Dendritic cell treated with granulocyte-macrophage colony-stimulating factor and Interleukin-4, amounts not matched to agents 40 ng/mL and 50 ng/mL, for 4 days (primary cell): Measurements from ENCODE around the gene XPC.
A peak's percentile ranks its signal among the peaks of the same experiment; 100 is the strongest.

ENCODE experiments used
- H3K27ac Mint-ChIP-seq: one replicate; pipeline ENCODE4 v1.8.0; 2022; ENCODE audit warnings: mild to moderate bottlenecking, mixed read lengths
- H3K27me3 Mint-ChIP-seq: one replicate; pipeline ENCODE4 v1.8.0; 2022; ENCODE audit warnings: mild to moderate bottlenecking, mixed read lengths
- H3K36me3 Mint-ChIP-seq: one replicate; pipeline ENCODE4 v1.8.0; 2022; ENCODE audit warnings: low read depth, mixed read lengths
- H3K4me1 Mint-ChIP-seq: one replicate; pipeline ENCODE4 v1.8.0; 2022; ENCODE audit warnings: low read depth, mixed read lengths
- H3K4me3 Mint-ChIP-seq: one replicate; pipeline ENCODE4 v1.8.0; 2022; ENCODE audit warnings: mild to moderate bottlenecking, moderate library complexity, mixed read lengths
- H3K9me3 Mint-ChIP-seq: one replicate; pipeline ENCODE4 v1.8.0; 2022; ENCODE audit warnings: mixed read lengths
- intact Hi-C: fragments of 100-400 bp; cut with micrococcal nuclease; formaldehyde crosslinking; loops from one replicate; pipeline ENCODE4 v1.15.0; 2022

XPC gene

DNA sequence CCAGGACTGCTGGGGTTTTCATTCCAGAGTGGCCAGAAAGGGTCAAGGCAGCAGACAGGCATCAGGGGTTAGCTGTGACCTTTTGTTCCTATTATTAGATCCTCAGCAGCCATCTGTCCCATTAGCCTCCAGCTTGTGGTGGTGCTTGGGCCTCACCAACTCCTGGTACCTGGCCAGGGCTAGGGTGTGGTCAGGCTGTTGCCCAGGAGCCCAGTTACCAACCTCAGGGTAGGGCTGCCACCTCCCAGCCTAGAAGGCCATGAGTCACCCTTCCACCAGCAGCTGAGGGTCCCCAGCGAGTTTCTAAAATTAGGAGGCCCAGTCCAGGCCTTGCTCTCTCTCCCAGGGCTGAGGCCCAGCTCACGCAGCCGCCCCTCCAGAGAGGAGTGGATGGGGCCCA is 41.4 kb downstream of the XPC start:
- Mint-ChIP-seq H3K27ac (no peak overlapping the region), H3K9me3 (no peaks in the 10 kb centered on the region), H3K4me1 (peaks cover 32% of the 10 kb centered on the region), H3K27me3 (no peaks in the 10 kb centered on the region), H3K4me3 (no peak overlapping the region), H3K36me3 (peaks cover 96% of the 10 kb centered on the region)
- intact Hi-C loops, result no loop called here

DNA sequence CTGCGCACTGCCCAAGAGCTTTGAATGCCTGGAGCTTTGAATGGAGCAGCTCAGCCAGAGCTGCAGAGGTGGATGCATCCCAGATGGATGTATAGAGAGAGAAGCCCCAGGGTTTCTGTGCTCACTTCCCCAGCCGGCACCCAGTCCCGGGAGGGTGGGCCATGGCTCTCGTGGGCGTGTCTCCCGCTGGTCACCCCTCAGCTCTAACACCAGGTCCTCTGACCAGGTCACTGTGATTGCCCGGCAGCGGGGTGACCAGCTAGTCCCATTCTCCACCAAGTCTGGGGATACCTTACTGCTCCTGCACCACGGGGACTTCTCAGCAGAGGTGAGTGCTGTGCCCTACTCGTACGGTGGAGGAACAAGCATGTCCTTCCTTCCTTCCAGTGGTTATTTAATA is 42.8 kb downstream of the XPC start:
- no peaks in the 10 kb centered on the region for H3K9me3 Mint-ChIP-seq
- H3K4me1 Mint-ChIP-seq, result peaks cover 19% of the 10 kb centered on the region
- no peak overlapping the region for H3K27ac Mint-ChIP-seq
- H3K36me3 Mint-ChIP-seq, result peaks cover 100% of the 10 kb centered on the region
- no peak overlapping the region for H3K4me3 Mint-ChIP-seq
- H3K27me3 Mint-ChIP-seq, result no peaks in the 10 kb centered on the region
- intact Hi-C loops, result no loop called here

DNA sequence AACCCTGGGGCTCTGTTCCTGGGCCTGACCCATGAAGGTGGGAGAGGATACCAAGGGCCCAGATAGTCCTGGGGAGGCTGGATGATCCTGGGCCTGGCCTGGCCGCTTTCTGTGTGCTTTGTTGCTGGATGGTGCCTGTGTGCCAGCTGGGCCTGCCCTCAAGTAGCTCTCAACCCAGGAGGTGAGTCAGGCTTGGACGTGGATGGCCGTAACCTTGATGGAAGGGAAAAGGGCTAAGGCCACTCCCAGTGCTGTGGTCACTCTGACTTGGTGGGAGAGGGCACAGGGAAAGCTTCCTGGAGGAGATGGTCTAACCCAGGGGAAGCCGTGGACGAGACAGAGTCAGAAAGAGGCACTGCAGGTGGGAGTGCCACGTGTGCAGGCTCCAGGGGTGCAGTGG is 44.1 kb downstream of the XPC start:
- Mint-ChIP-seq H3K4me1 (peaks cover 12% of the 10 kb centered on the region), H3K27me3 (no peaks in the 10 kb centered on the region), H3K36me3 (peaks cover 100% of the 10 kb centered on the region), H3K9me3 (no peaks in the 10 kb centered on the region), H3K27ac (no peak overlapping the region), H3K4me3 (no peak overlapping the region)
- intact Hi-C loops, result no loop called here

DNA sequence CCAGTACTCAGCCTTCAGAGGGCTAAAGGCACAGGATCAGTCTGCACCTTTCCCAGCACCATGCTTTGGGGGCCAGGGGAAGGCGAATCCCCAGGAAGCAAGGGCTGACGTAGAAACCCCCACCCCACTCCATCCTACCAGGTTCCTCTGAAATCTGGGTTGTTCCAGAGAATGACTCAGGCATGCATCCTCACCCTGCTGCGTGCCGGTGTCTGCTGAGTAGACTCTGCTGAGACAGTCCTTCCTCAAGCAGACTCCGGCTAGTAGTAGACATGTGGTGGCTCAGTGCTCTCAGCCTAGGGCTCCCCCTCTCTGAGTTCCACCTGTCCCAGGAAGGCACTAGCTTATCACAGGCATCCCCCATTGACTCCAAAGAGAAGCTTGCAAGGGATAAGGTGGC is 44.5 kb downstream of the XPC start:
- intact Hi-C loops, result no loop called here
- H3K27ac Mint-ChIP-seq, result no peak overlapping the region
- no peak overlapping the region for H3K4me3 Mint-ChIP-seq
- peaks cover 100% of the 10 kb centered on the region for H3K36me3 Mint-ChIP-seq
- peaks cover 10% of the 10 kb centered on the region for H3K4me1 Mint-ChIP-seq
- H3K9me3 Mint-ChIP-seq, result no peaks in the 10 kb centered on the region
- H3K27me3 Mint-ChIP-seq, result no peaks in the 10 kb centered on the region

DNA sequence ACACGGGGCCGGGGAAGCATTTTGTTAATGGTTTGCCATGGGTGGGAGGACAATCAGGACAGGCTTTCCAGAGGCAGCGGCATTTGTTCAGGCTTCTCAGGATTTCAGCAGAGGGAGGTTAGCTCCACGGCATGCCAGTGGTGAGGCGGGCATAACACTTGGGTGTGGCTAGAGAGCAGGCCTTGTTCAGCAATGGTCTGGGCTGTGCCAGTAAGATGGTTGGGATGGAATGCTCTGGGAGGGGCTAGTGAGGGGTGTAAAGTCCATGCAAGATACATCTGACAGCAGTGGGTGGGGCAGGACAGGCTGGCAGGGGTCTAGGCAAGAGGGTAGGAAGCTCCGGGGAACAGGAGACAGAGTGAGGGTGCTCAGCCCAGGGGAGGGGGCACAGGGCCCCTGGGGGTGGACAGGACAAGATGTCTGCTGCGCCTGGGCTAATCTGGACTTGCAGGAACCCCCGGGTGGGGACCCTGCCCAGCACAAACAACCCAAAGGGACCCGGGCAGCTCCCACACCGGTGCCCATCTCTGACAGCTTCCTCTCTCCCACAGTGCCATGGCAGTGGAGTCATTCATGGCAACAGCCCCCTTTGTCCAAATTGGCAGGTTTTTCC is 45.1 kb downstream of the XPC start:
- no peak overlapping the region for H3K4me3 Mint-ChIP-seq
- H3K36me3 Mint-ChIP-seq, result peaks cover 100% of the 10 kb centered on the region
- H3K27ac Mint-ChIP-seq, result no peak overlapping the region
- H3K27me3 Mint-ChIP-seq, result no peaks in the 10 kb centered on the region
- H3K4me1 Mint-ChIP-seq, result peaks cover 7% of the 10 kb centered on the region
- intact Hi-C loops, result no loop called here
- H3K9me3 Mint-ChIP-seq, result no peaks in the 10 kb centered on the region

DNA sequence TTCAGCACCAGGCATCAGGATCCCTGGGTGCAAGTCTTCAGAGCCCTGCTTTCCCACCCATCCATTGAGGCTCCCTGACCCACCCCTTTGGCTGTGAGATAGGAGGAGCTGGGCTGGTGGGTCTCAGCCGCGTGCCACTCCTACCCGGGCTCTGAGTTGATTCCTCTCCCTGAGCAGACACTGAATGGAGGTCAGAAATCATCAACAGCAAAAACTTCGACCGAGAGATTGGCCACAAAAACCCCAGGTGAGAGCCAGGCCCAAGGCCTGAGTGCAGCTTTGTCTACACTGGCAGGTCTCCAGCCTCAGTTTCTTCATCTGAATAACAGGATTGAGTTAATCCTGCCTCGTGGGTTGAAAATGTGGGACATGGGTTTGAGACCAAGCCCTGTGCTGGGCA is 45.7 kb downstream of the XPC start:
- Mint-ChIP-seq H3K9me3 (no peaks in the 10 kb centered on the region), H3K36me3 (peaks cover 100% of the 10 kb centered on the region), H3K4me3 (no peak overlapping the region), H3K27me3 (no peaks in the 10 kb centered on the region), H3K4me1 (peaks cover 9% of the 10 kb centered on the region), H3K27ac (no peak overlapping the region)
- intact Hi-C loops, result no loop called here

DNA sequence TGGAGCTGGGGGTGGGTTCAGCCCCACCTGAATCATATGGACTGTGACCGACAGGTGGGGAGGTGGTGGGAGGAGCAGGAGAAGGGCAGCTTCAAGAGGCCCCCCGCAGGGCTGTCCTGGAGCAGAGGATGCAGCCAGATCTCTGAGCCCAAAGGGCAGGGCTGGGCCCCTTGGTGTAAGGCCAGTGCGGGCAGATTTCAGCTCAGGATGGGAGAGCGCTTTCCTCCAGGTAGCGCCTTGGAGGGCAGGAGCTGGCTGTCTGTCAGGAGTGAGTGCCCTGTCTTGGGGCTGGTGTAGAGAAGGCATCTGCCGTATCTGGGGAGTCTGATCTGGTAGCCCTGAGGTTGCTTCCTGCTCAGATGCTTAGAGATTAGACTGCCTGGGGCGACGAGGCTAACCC is 46.3 kb downstream of the XPC start:
- H3K36me3 Mint-ChIP-seq, result peaks cover 100% of the 10 kb centered on the region
- H3K27me3 Mint-ChIP-seq, result no peaks in the 10 kb centered on the region
- H3K9me3 Mint-ChIP-seq, result no peaks in the 10 kb centered on the region
- H3K4me3 Mint-ChIP-seq, result no peak overlapping the region
- no peak overlapping the region for H3K27ac Mint-ChIP-seq
- intact Hi-C loops, result no loop called here
- peaks cover 15% of the 10 kb centered on the region for H3K4me1 Mint-ChIP-seq

DNA sequence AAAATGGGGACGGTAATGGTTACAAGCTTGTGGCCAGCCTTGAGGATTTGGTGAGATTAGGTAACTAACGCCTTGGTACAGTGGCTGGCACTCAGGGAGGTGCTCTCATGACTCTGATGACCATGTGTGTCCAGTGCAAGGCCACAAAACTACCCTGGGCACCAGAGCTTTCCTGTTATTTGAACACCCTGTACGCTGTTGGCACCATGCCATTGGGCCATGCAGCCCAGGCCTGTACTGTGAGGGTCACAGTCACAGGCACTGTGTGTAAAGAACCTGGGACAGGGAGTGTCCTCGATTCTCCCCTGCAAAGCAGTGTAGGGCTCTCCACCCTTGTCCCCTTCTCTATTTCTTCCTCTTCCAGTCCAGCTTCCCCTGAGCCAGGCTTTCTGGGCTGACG is 47.3 kb downstream of the XPC start:
- Mint-ChIP-seq H3K4me1 (peaks cover 24% of the 10 kb centered on the region), H3K9me3 (no peaks in the 10 kb centered on the region), H3K36me3 (peaks cover 90% of the 10 kb centered on the region), H3K4me3 (no peak overlapping the region), H3K27me3 (no peaks in the 10 kb centered on the region), H3K27ac (no peak overlapping the region)
- intact Hi-C loops, result no loop called here

DNA sequence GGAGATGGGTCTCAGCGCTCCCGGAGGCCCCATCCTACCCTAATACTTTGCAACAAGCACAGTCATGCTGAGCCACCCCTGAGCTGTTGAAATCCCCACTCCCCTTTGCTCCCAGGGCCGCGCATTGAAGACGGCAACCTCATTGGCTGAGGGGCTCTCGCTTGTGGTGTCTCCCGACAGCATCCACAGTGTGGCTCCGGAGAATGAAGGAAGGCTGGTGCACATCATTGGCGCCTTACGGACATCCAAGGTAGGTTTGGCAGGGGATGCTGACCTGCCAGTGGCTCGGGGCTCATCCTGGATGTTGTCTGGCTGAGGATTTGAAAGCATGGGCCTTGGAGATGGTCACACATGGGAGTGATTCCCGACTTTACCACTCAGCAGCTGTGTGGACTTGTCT is 47.7 kb downstream of the XPC start:
- H3K9me3 Mint-ChIP-seq, result no peaks in the 10 kb centered on the region
- peaks cover 87% of the 10 kb centered on the region for H3K36me3 Mint-ChIP-seq

DNA sequence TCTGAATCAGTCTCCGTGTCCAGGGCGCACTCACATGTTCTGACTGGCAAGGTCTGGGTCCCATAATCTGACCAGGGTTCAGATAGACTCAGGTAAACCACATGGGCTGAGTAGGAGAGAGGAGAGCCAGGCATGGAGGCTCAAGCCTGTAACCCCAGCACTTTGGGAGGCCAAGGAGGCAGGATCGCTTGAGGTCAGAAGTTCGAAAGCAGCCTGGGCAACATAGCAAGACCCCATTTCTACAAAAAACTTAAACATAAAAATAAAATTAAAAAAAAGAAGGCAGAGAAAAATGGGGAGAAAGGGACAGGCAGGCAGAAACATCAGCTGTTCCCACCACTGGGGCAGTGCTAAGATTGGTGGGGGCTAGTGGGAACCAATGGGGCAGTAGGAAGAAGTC is 48.2 kb downstream of the XPC start:
- no peak overlapping the region for H3K27ac Mint-ChIP-seq
- no peaks in the 10 kb centered on the region for H3K9me3 Mint-ChIP-seq
- intact Hi-C loops, result no loop called here
- H3K4me3 Mint-ChIP-seq, result no peak overlapping the region
- H3K27me3 Mint-ChIP-seq, result no peaks in the 10 kb centered on the region
- peaks cover 34% of the 10 kb centered on the region for H3K4me1 Mint-ChIP-seq
- H3K36me3 Mint-ChIP-seq, result peaks cover 87% of the 10 kb centered on the region

More for the DNA sequence above, 47.7 kb downstream of the XPC start:
- intact Hi-C loops, result no loop called here
- no peak overlapping the region for H3K4me3 Mint-ChIP-seq
- H3K27me3 Mint-ChIP-seq, result no peaks in the 10 kb centered on the region
- no peak overlapping the region for H3K27ac Mint-ChIP-seq
- H3K4me1 Mint-ChIP-seq, result peaks cover 29% of the 10 kb centered on the region

DNA sequence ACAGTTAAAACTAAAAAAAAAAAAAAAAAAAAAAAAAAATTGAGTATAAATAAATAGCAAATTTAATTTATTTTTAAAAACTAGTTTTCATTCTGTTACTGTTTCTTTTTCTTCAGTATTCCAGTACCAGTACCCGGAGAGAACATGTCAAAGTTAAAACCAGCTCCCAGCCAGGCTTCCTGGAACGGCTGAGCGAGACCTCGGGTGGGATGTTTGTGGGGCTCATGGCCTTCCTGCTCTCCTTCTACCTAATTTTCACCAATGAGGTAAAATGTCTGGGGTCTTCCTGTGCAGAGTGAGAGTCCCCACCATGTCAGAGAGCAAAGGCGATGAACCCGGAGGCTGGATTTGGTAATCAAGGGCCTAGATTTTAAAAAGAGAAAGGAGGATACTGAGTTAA is 49.1 kb downstream of the XPC start:
- no peak overlapping the region for H3K4me3 Mint-ChIP-seq
- H3K4me1 Mint-ChIP-seq, result peaks cover 34% of the 10 kb centered on the region
- H3K9me3 Mint-ChIP-seq, result no peaks in the 10 kb centered on the region
- H3K27ac Mint-ChIP-seq, result no peak overlapping the region
- intact Hi-C loops, result loop anchor here (10.0 kb wide), 1 partner anchor 234 kb away; no protein-coding TSS in a partner anchor
- H3K36me3 Mint-ChIP-seq, result peaks cover 84% of the 10 kb centered on the region
- no peaks in the 10 kb centered on the region for H3K27me3 Mint-ChIP-seq

DNA sequence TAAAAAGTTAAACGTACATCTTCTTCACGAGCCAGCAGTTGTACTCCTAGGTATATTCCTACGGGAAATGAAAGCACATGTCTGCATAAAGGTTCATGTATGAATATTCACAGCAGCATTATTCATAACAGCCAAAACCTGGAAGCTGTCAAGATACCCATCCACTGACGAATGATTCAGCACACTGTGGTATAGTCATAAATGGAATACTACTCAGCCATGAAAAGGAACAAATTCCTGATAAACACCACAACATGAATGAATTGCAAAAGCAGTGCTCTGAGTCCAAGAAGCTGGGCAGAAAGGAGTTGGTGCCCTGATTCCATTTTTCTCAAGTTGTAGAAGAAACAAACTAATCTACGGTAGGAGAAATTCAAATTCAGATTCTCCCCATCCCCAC is 49.7 kb downstream of the XPC start:
- H3K27ac Mint-ChIP-seq, result no peak overlapping the region
- H3K9me3 Mint-ChIP-seq, result no peaks in the 10 kb centered on the region
- no peaks in the 10 kb centered on the region for H3K27me3 Mint-ChIP-seq
- intact Hi-C loops, result loop anchor here (10.0 kb wide), 1 partner anchor 234 kb away; no protein-coding TSS in a partner anchor
- H3K4me1 Mint-ChIP-seq, result peaks cover 37% of the 10 kb centered on the region
- no peak overlapping the region for H3K4me3 Mint-ChIP-seq
- peaks cover 78% of the 10 kb centered on the region for H3K36me3 Mint-ChIP-seq

DNA sequence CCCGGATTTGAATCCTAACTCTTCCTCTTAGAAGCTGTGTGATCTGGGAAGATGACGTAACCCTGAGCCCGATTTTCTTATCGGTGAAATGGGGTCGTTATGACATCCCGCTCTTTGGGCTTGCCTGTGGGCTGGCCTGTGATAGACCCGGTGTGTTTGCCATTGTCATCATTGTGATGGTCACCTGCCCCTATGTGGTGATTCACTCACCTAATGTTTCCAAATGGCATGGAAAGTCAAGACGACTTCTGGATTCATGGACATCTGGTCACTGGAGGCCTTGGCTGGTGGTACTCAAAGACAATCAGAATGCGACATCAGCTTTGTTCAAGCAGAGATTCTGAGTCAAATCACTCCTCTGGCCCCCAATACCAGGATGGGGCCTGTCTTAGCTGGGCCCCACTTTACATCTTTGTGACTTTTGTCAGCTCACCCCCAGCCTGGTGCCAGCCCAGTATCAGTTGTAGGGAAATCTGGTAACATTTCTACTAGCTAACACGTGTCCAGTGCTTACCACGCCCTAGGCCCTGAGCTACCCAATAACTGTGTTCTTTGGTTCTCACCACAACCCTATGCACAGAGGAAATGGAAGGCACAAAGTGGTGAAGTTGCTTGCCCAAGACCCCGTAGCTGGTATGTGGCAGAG is 50.8 kb downstream of the XPC start:
- H3K4me1 Mint-ChIP-seq, result peaks cover 48% of the 10 kb centered on the region
- H3K4me3 Mint-ChIP-seq, result no peak overlapping the region
- peak overlapping the region; percentile 2 for H3K27ac Mint-ChIP-seq
- H3K36me3 Mint-ChIP-seq, result peaks cover 70% of the 10 kb centered on the region
- intact Hi-C loops, result loop anchor here (10.0 kb wide), 1 partner anchor 233 kb away; no protein-coding TSS in a partner anchor
- no peaks in the 10 kb centered on the region for H3K9me3 Mint-ChIP-seq
- no peaks in the 10 kb centered on the region for H3K27me3 Mint-ChIP-seq

DNA sequence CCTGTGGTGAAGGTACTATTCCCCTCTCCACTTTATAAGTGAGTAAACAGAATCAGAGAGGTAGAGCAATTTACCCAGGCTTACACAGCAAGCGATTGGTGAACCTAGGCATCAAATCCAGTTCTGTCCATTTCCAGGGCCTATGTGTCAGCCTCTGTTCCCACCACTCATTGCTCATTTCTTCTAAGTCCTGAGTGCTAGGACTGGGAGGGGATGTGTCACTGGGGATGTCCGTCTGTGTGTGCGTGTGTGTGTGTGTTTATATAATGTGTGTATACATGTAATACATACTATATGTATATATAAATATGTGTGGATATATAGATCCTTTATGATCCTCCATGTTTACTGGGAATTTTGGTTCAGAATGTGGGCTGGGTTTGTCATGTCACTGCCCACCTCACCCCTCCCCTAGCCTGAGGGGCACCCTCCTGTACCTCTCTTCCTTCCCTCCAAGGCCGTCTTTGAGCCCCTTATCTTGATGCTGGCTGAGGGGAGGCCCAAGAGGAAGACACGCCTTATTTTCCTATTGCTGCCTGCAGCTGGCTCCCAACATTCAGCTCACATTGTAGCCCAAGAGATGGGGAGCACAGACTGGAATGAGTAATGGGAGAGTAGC is 51.4 kb downstream of the XPC start:
- Mint-ChIP-seq H3K9me3 (no peaks in the 10 kb centered on the region), H3K27me3 (no peaks in the 10 kb centered on the region), H3K4me1 (peaks cover 54% of the 10 kb centered on the region), H3K4me3 (no peak overlapping the region), H3K36me3 (peaks cover 70% of the 10 kb centered on the region), H3K27ac (no peak overlapping the region)
- intact Hi-C loops, result loop anchor here (10.0 kb wide), 1 partner anchor 232 kb away; no protein-coding TSS in a partner anchor
